ENCODE data around the gene MAST4.

The MAST4 gene

GRCh38 chr5:66896171-66896570 lies 300.0 kb downstream of the MAST4 start:
- no peak for TF ChIP-seq CTCF (IDR thresholded peaks at IDR 0.05; ENCODE audit: insufficient read depth, low read depth, low read length, missing control alignments)
- peak; percentile 79 for DNase-seq (ENCODE audit: low read depth)
- H3K4me3 ChIP-seq (ENCODE audit: low read length) = no peak overlapping the region

GRCh38 chr5:66897356-66897755 lies 301.2 kb downstream of the MAST4 start:
- TF ChIP-seq CTCF (IDR thresholded peaks at IDR 0.05; ENCODE audit: insufficient read depth, low read depth, low read length, missing control alignments) = no peak
- no peak overlapping the region for H3K4me3 ChIP-seq (ENCODE audit: low read length)
- DNase-seq (ENCODE audit: low read depth) = no peak

GRCh38 chr5:66898241-66898995 lies 302.2 kb downstream of the MAST4 start:
- DNase-seq (ENCODE audit: low read depth) = peak; percentile 61
- no peak for TF ChIP-seq CTCF (IDR thresholded peaks at IDR 0.05; ENCODE audit: insufficient read depth, low read depth, low read length, missing control alignments)

GRCh38 chr5:66903218-66903617 lies 307.0 kb downstream of the MAST4 start:
- no peak for DNase-seq (ENCODE audit: low read depth)
- H3K4me3 ChIP-seq (ENCODE audit: low read length) = no peak overlapping the region
- TF ChIP-seq CTCF (IDR thresholded peaks at IDR 0.05; ENCODE audit: insufficient read depth, low read depth, low read length, missing control alignments) = no peak

More at GRCh38 chr5:66898241-66898995, 302.2 kb downstream of the MAST4 start:
- no peak overlapping the region for H3K4me3 ChIP-seq (ENCODE audit: low read length)

GRCh38 chr5:66903709-66904108 lies 307.5 kb downstream of the MAST4 start:
- no peak for DNase-seq (ENCODE audit: low read depth)
- no peak for TF ChIP-seq CTCF (IDR thresholded peaks at IDR 0.05; ENCODE audit: insufficient read depth, low read depth, low read length, missing control alignments)
- H3K4me3 ChIP-seq (ENCODE audit: low read length) = no peak overlapping the region

- H3K4me3 ChIP-seq (ENCODE audit: low read length) = no peak overlapping the region
- no peak for TF ChIP-seq CTCF (IDR thresholded peaks at IDR 0.05; ENCODE audit: insufficient read depth, low read depth, low read length, missing control alignments)
- no peak for DNase-seq (ENCODE audit: low read depth)
Observed at GRCh38 chr5:66904189-66904588, 308.0 kb downstream of the MAST4 start.

- no peak overlapping the region for H3K4me3 ChIP-seq (ENCODE audit: low read length)
- no peak for DNase-seq (ENCODE audit: low read depth)
- TF ChIP-seq CTCF (IDR thresholded peaks at IDR 0.05; ENCODE audit: insufficient read depth, low read depth, low read length, missing control alignments) = no peak
Observed at GRCh38 chr5:66906021-66906420, 309.8 kb downstream of the MAST4 start.

All from epithelial cell of esophagus (primary cell).